GM12878 (cell line): ENCODE results near the gene HSPB8. TPM values are rescaled to one million over a fixed set of nuclear protein-coding genes. Genes with fewer than 3 reads are reported as not detected.

Experiments used
- ATAC-seq: fragments of 200-7000 bp; cut with Tn5 transposase; 3 replicates; pipeline ENCODE4 v1.9.1; 2020; ENCODE audit warnings: mild to moderate bottlenecking, moderate library complexity
- BruUV-seq: library from RNA; stranded (reverse); fragments of 400-500 nt; replicated peaks from 2 replicates; lab custom pipeline; 2021; lab: Mats Ljungman, UMichigan
- CTCF ChIA-PET: fragments of 300-600 bp; sonication (Branson Sonifier 250); formaldehyde crosslinking; extraction: SDS; loops from one replicate; lab custom pipeline; 2021; ENCODE audit warnings: inconsistent platforms; lab: Yijun Ruan, JAX
- POLR2A ChIA-PET: fragments of 350-600 bp; formaldehyde crosslinking; extraction: SDS; loops from one replicate; lab custom pipeline; 2021; ENCODE audit warnings: inconsistent platforms; lab: Charles Lee
- RAD21 ChIA-PET: fragments of 300-600 bp; sonication (Branson Sonifier 250); formaldehyde crosslinking; loops from one replicate; lab custom pipeline; 2023; ENCODE audit warnings: antibody characterized with exemption; ENCODE audit not compliant: unreplicated experiment; lab: Charles Lee
- SMC1A ChIA-PET: fragments of 300-600 bp; sonication (Branson Sonifier 250); formaldehyde crosslinking; loops from one replicate; lab custom pipeline; 2023; ENCODE audit not compliant: unreplicated experiment, uncharacterized antibody; lab: Charles Lee
- DNase-seq: peaks from one replicate; pipeline ENCODE4 v3.0.0-alpha.2; 2011; ENCODE audit warnings: low read depth, low spot score
- FAIRE-seq: peaks from 3 replicates; lab custom pipeline; 2011; peaks lifted over from hg19 to GRCh38; lab: Jason Lieb, UNC
- H2AFZ ChIP-seq: 2 replicates; pipeline ENCODE4 v1.6.0; 2011; ENCODE audit warnings: low read depth, low read length, control low read depth; ENCODE audit not compliant: control insufficient read depth
- H3K27ac ChIP-seq: 2 replicates; pipeline ENCODE4 v1.5.1; 2011; ENCODE audit warnings: control low read depth; ENCODE audit not compliant: control insufficient read depth, insufficient read depth
- H3K27me3 ChIP-seq, 2 experiments: replicated peaks in 1 of 2; 2 replicates each; pipeline versions ENCODE4 v1.6.0 to v1.6.1; 2011; ENCODE audit warnings: low read length in 1 of 2; ENCODE audit not compliant: control insufficient read depth in 2 of 2, insufficient read depth in 2 of 2
- H3K36me3 ChIP-seq, 2 experiments: 2 replicates each; pipeline ENCODE4 v1.5.1; 2011; ENCODE audit warnings: low read length in 1 of 2; ENCODE audit not compliant: control insufficient read depth in 2 of 2, insufficient read depth in 2 of 2
- H3K4me1 ChIP-seq: 2 replicates; pipeline ENCODE4 v1.6.1; 2011; ENCODE audit warnings: mild to moderate bottlenecking, low read length, moderate library complexity, mixed read lengths; ENCODE audit not compliant: control insufficient read depth, insufficient read depth
- H3K4me2 ChIP-seq: 2 replicates; pipeline ENCODE4 v1.6.0; 2011; ENCODE audit warnings: control low read depth; ENCODE audit not compliant: control insufficient read depth, insufficient read depth
- H3K4me3 ChIP-seq: fragments of 200-600 bp; sonication (generic); 2 replicates; pipeline ENCODE4 v1.5.1; 2016
- H3K79me2 ChIP-seq: 2 replicates; pipeline ENCODE4 v1.6.0; 2011; ENCODE audit warnings: low read length; ENCODE audit not compliant: control insufficient read depth, insufficient read depth
- H3K9ac ChIP-seq: 2 replicates; pipeline ENCODE4 v1.8.0; 2011; ENCODE audit warnings: low read length, control low read depth, mixed read lengths; ENCODE audit not compliant: control insufficient read depth, insufficient read depth
- H3K9me3 ChIP-seq: replicated peaks from 3 replicates; pipeline ENCODE4 v1.5.1; 2011; ENCODE audit warnings: mild to moderate bottlenecking, low read length; ENCODE audit not compliant: control insufficient read depth, insufficient read depth
- H4K20me1 ChIP-seq: 2 replicates; pipeline ENCODE4 v1.6.0; 2011; ENCODE audit not compliant: control insufficient read depth, insufficient read depth
- ATF7 ChIP-seq: fragments of 450-650 bp; IDR thresholded peaks from 2 replicates; pipeline ENCODE4 v1.6.1; 2016; ENCODE audit warnings: low read depth, mild to moderate bottlenecking
- BHLHE40 ChIP-seq, 2 experiments: fragments of 450-650 bp in 1 of 2; IDR thresholded peaks; 2 replicates each; pipeline ENCODE4 v1.6.1; 2011 to 2017; ENCODE audit warnings: low read depth in 2 of 2, borderline replicate concordance in 1 of 2, improper control_type of control experiment in 1 of 2, low read length in 1 of 2, mild to moderate bottlenecking in 1 of 2
- CEBPB ChIP-seq, 2 experiments: fragments of 150-350 bp in 1 of 2; IDR thresholded peaks; 2 replicates each; pipeline ENCODE4 v1.6.1; 2012 to 2014; ENCODE audit warnings: low read depth in 2 of 2, low read length in 2 of 2, borderline replicate concordance in 1 of 2, inconsistent platforms in 1 of 2
- CREB1 ChIP-seq: IDR thresholded peaks from 2 replicates; pipeline ENCODE4 v1.6.1; 2012; ENCODE audit warnings: low read depth, mild to moderate bottlenecking, inconsistent platforms
- CUX1 ChIP-seq: IDR thresholded peaks from 2 replicates; pipeline ENCODE4 v1.6.1; 2012; ENCODE audit warnings: improper control_type of control experiment, low read depth, low read length; ENCODE audit not compliant: insufficient replicate concordance
- DPF2 ChIP-seq: fragments of 450-650 bp; IDR thresholded peaks from 2 replicates; pipeline ENCODE4 v1.6.1; 2017; ENCODE audit warnings: mild to moderate bottlenecking
- HDAC6 ChIP-seq: fragments of 200-600 bp; sonication (generic); IDR thresholded peaks from one replicate; pipeline ENCODE4 v1.8.0; 2017; ENCODE audit warnings: antibody characterized with exemption; ENCODE audit not compliant: unreplicated experiment
- LARP7 ChIP-seq: fragments of 450-650 bp; IDR thresholded peaks from 2 replicates; pipeline ENCODE4 v1.6.1; 2017; ENCODE audit warnings: mild to moderate bottlenecking
- MYC ChIP-seq: IDR thresholded peaks from 2 replicates; pipeline ENCODE4 v1.6.1; 2011; ENCODE audit warnings: mild to moderate bottlenecking, low read length, moderate library complexity, inconsistent platforms; ENCODE audit not compliant: insufficient read depth, insufficient replicate concordance, insufficient read length, severe bottlenecking
- NFYA ChIP-seq: IDR thresholded peaks from 2 replicates; pipeline ENCODE4 v1.6.1; 2011; ENCODE audit warnings: low read depth, mild to moderate bottlenecking, low read length, improper control_type of control experiment, borderline replicate concordance
- RAD21 ChIP-seq: IDR thresholded peaks from 2 replicates; pipeline ENCODE4 v1.6.1; 2011; ENCODE audit warnings: mild to moderate bottlenecking, low read depth, low read length, moderate library complexity; ENCODE audit not compliant: insufficient read depth
- REST ChIP-seq: IDR thresholded peaks from 2 replicates; pipeline ENCODE4 v1.6.1; 2012; ENCODE audit warnings: mild to moderate bottlenecking, low read depth, low read length
- SMARCA5 ChIP-seq: fragments of 450-650 bp; IDR thresholded peaks from 2 replicates; pipeline ENCODE4 v1.6.1; 2017; ENCODE audit warnings: mild to moderate bottlenecking
- WGBS: methylation state at CpG from one replicate; pipeline ENCODE4 v1.1.6; 2016; ENCODE audit warnings: low lambda C conversion rate; ENCODE audit not compliant: insufficient replicate concordance, insufficient coverage; ENCODE audit errors: missing lambda C conversion rate; 5-methylcytosine and 5-hydroxymethylcytosine counted together
- in situ Hi-C: fragments of 300-500 bp; cut with MboI; formaldehyde crosslinking; loops from 9 replicates; pipeline ENCODE4 v1.14.3; 2018; ENCODE audit warnings: mixed read lengths
- intact Hi-C: fragments of 100-400 bp; cut with micrococcal nuclease; formaldehyde crosslinking; loops from one replicate; pipeline ENCODE4 v1.14.2; 2022; ENCODE audit not compliant: unreplicated experiment
- polyA plus RNA-seq, 11 experiments: library from polyadenylated mRNA; depleted of rRNA in 4 of 11; unstranded in 6 of 11; stranded (reverse) in 5 of 11; fragments of >200 nt; fragmentation: Nextera tagmentation in 4 of 11; fragmentation: Illumina TruSeq in 1 of 11; extraction: Ambion mirVana in 4 of 11; extraction: Trizol in 1 of 11; gene quantifications; 1 replicate in 1 of 11; 2 replicates in 10 of 11; pipeline versions ENCODE4 v1.2.1 to v1.2.3, GENCODE V29; 2011 to 2016; ENCODE audit warnings: inconsistent platforms in 2 of 11, missing spikeins in 2 of 11, low read depth in 1 of 11
- total RNA-seq, 4 experiments: library from RNA; depleted of rRNA in 3 of 4; stranded (reverse); fragments of >200 nt in 3 of 4; fragmentation: Illumina TruSeq in 1 of 4; extraction: Trizol in 1 of 4; gene quantifications; 2 replicates each; pipeline versions ENCODE4 v1.2.1 to v1.2.3, GENCODE V29; 2013 to 2021

The HSPB8 gene
- total and polyA plus RNA-seq, 10 of the 15 experiments (the other 5 are each of a cell fraction or from before 2014, with no cell fraction given): 0.10 TPM; not detected in 9

- CTCF ChIA-PET: no interaction called here
- BruUV-seq: no TSS peak
- no peaks in the 10 kb centered on the region for H3K9me3 ChIP-seq
- FAIRE-seq (no peak), ATAC-seq (no peak), DNase-seq (no peak)
- H3K27ac ChIP-seq: no peak overlapping the region
- H2AFZ ChIP-seq: no peak overlapping the region
- no peak overlapping the region for H3K4me2 ChIP-seq
- POLR2A ChIA-PET: no interaction called here
- H3K36me3 ChIP-seq: no peaks in the 10 kb centered on the region
- no peaks in the 10 kb centered on the region for H4K20me1 ChIP-seq
- H3K27me3 ChIP-seq: no peaks in the 10 kb centered on the region
- intact Hi-C loops: no loop called here
- H3K9ac ChIP-seq: no peak overlapping the region
- no peaks in the 10 kb centered on the region for H3K79me2 ChIP-seq
- TF ChIP-seq CUX1 (no peak), HDAC6 (no peak), CREB1 (no peak), NFYA (no peak), ATF7 (no peak), LARP7 (no peak), REST (no peak), BHLHE40 (IDR thresholded peaks at IDR 0.05; ENCODE audit: borderline replicate concordance in 1 of 2, low read depth in 2 of 2, low read length in 1 of 2) (no peak), CEBPB (IDR thresholded peaks at IDR 0.05; ENCODE audit: borderline replicate concordance in 1 of 2, low read depth in 2 of 2, low read length in 2 of 2) (no peak), SMARCA5 (no peak), DPF2 (no peak), RAD21 (no peak), MYC (no peak)
- in situ Hi-C loops: no loop called here
- RAD21 ChIA-PET: no interaction called here
- 37% methylated on average over 7 of the region's 7 CpGs for WGBS
- H3K4me1 ChIP-seq: no peaks in the 10 kb centered on the region
- SMC1A ChIA-PET: no interaction called here
- H3K4me3 ChIP-seq: no peak overlapping the region
These were observed 20.8 kb upstream of the HSPB8 start for GRCh38 chr12:119157978-119158377.
